ENCODE results near the gene SRGAP1.

- TF ChIP-seq CTCF (IDR thresholded peaks at IDR 0.05) (no peak), POLR2A (IDR thresholded peaks at IDR 0.05; ENCODE audit: low read depth) (no peak)
Measured at GRCh38 chr12:63929426-63929825, 84.9 kb downstream of the SRGAP1 start.
